ENCODE results near the gene NFIL3. TPM values are rescaled to one million over a fixed set of nuclear protein-coding genes. Genes with fewer than 3 reads are reported as not detected.
A peak's percentile ranks its signal among the peaks of the same experiment; 100 is the strongest.
"Not testable (repeated sequence)": the region's sequence is repeated elsewhere in the genome, so short reads cannot be mapped to it uniquely, and the experiment has no call there.

NFIL3 gene
- total RNA-seq, 2 donors from 2014 or later = 11.4 to 12.9 TPM

- WGBS, 2 donors = 77 to 83% methylated on average over 1 of the region's 1 CpG
- intact Hi-C loops (cut with DNase I) = no loop called here
- Histone ChIP-seq H3K27ac (no peak overlapping the region), H3K4me1 (no peaks in the 10 kb centered on the region), H3K36me3 (replicated peaks in 1 of 2; ENCODE audit: insufficient read depth in 1 of 2, low read depth in 2 of 2) (no peaks in the 10 kb centered on the region), H3K27me3 (no peaks in the 10 kb centered on the region), H3K9me3 (no peaks in the 10 kb centered on the region), H3K4me3 (no peak overlapping the region)
- DNase-seq = no peak
- TF ChIP-seq POLR2A (IDR thresholded peaks at IDR 0.05) (no peak), CTCF (IDR thresholded peaks at IDR 0.05) (no peak)
- ATAC-seq = no peak
Measured at GRCh38 chr9:91384954-91385353, 38.7 kb downstream of the NFIL3 start.

GRCh38 chr9:91383577-91383976 is 40.1 kb downstream of the NFIL3 start:
- Histone ChIP-seq H3K4me3 (no peak overlapping the region), H3K9me3 (no peaks in the 10 kb centered on the region), H3K27me3 (no peaks in the 10 kb centered on the region), H3K4me1 (peaks cover 10% of the 10 kb centered on the region), H3K27ac (no peak overlapping the region), H3K36me3 (replicated peaks in 1 of 2; ENCODE audit: insufficient read depth in 1 of 2, low read depth in 2 of 2) (no peaks in the 10 kb centered on the region)
- ATAC-seq = no peak
- DNase-seq = no peak
- TF ChIP-seq POLR2A (IDR thresholded peaks at IDR 0.05) (no peak), CTCF (IDR thresholded peaks at IDR 0.05) (no peak)
- intact Hi-C loops (cut with DNase I) = no loop called here

DNA sequence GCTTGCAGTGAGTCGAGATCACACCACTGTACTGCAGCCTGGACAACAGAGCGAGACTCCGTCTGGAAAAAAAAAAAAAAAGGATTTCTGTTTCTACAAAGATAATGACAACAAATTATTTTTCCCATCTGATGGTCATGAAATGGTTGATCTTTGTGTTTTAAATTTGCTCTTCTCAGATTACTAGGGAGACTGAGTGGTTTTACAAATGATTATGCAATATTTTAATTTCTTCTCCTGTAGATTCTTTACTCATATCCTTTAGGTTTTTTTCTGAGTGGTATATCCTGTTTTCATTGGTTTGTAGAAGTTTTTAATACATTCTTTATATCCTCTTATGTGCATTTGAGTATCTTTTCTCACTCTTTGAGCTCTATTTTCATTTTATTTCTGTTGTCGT is 41.3 kb downstream of the NFIL3 start:
- H3K9me3 ChIP-seq = no peaks in the 10 kb centered on the region
- WGBS, 2 donors = 92 to 95% methylated on average over 4 of the region's 4 CpGs
- no peaks in the 10 kb centered on the region for H3K27me3 ChIP-seq
- ATAC-seq (no peak), DNase-seq (no peak)
- no peaks in the 10 kb centered on the region for H3K36me3 ChIP-seq (replicated peaks in 1 of 2; ENCODE audit: insufficient read depth in 1 of 2, low read depth in 2 of 2)
- TF ChIP-seq CTCF (IDR thresholded peaks at IDR 0.05) (no peak), POLR2A (IDR thresholded peaks at IDR 0.05) (no peak)
- intact Hi-C loops (cut with DNase I) = no loop called here
- H3K27ac ChIP-seq = no peak overlapping the region
- no peak overlapping the region for H3K4me3 ChIP-seq
- peaks cover 11% of the 10 kb centered on the region for H3K4me1 ChIP-seq

DNA sequence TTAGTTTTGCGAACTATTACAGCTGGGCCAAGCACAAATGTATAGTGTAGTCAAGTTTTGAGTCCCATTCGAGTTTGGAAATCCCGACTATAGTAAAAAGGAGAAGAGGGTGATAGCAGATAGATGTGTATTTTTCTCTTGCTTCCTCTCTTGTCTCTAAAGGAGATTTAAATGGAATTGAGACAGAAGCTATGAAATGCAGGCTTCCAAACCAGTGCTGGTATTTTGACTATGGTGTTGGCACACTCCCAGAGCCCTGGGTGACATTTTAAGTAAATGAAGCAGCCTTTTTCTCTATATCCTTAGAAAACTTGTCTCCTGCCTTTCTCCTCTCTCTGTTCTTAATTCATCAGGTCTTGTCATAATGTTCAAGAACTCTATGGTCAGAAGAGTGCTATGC is 44.2 kb downstream of the NFIL3 start:
- H3K36me3 ChIP-seq (replicated peaks in 1 of 2; ENCODE audit: insufficient read depth in 1 of 2, low read depth in 2 of 2) = no peaks in the 10 kb centered on the region
- H3K27ac ChIP-seq = no peak overlapping the region
- no peak for TF ChIP-seq CTCF (IDR thresholded peaks at IDR 0.05)
- TF ChIP-seq POLR2A (IDR thresholded peaks at IDR 0.05) = no peak
- intact Hi-C loops (cut with DNase I) = no loop called here
- H3K9me3 ChIP-seq = no peaks in the 10 kb centered on the region
- 46 to 51% methylated on average over 3 of the region's 3 CpGs for WGBS, 2 donors
- no peak overlapping the region for H3K4me3 ChIP-seq
- DNase-seq = no peak
- H3K4me1 ChIP-seq = peaks cover 11% of the 10 kb centered on the region
- no peak for ATAC-seq
- H3K27me3 ChIP-seq = no peaks in the 10 kb centered on the region

- DNase-seq = no peak
- intact Hi-C loops (cut with DNase I) = no loop called here
- no peak for TF ChIP-seq CTCF (IDR thresholded peaks at IDR 0.05)
- TF ChIP-seq POLR2A (IDR thresholded peaks at IDR 0.05) = no peak
- H3K9me3 ChIP-seq = no peaks in the 10 kb centered on the region
- no peaks in the 10 kb centered on the region for H3K36me3 ChIP-seq (replicated peaks in 1 of 2; ENCODE audit: insufficient read depth in 1 of 2, low read depth in 2 of 2)
- H3K4me3 ChIP-seq = no peak overlapping the region
- no peaks in the 10 kb centered on the region for H3K27me3 ChIP-seq
- ATAC-seq = peak; percentile 40
- H3K27ac ChIP-seq = no peak overlapping the region
- 38 to 45% methylated on average over 2 of the region's 2 CpGs for WGBS, 2 donors
- H3K4me1 ChIP-seq = peaks cover 11% of the 10 kb centered on the region
Measured at GRCh38 chr9:91378695-91379127, 44.9 kb downstream of the NFIL3 start.

- H3K4me3 ChIP-seq; H3K9me3 ChIP-seq; ATAC-seq; DNase-seq; intact Hi-C loops (cut with DNase I); H3K27ac ChIP-seq; H3K27me3 ChIP-seq; H3K36me3 ChIP-seq (replicated peaks in 1 of 2; ENCODE audit: insufficient read depth in 1 of 2, low read depth in 2 of 2): not testable (repeated sequence)
- WGBS, 2 donors = 92 to 95% methylated on average over 3 of the region's 3 CpGs
- H3K4me1 ChIP-seq = peaks cover 11% of the 10 kb centered on the region
Measured at GRCh38 chr9:91378054-91378453, 45.6 kb downstream of the NFIL3 start.
